HepG2 (cell line): ENCODE data around the gene TSNAXIP1. TPM values are rescaled to one million over a fixed set of nuclear protein-coding genes. Genes with fewer than 3 reads are reported as not detected.

Experiments used
- AGO2 ChIP-seq: fragments of 200-400 bp; formaldehyde crosslinking; optimal IDR thresholded peaks from 2 replicates; pipeline ENCODE3; 2017; ENCODE audit warnings: mild to moderate bottlenecking, low read depth, low read length, moderate library complexity
- CAMTA2 ChIP-seq: sonication (generic); formaldehyde crosslinking; IDR thresholded peaks from 2 replicates; pipeline ENCODE4 v1.4.0; 2020; ENCODE audit warnings: mild to moderate bottlenecking, missing genetic modification reagents, borderline replicate concordance
- HDAC1 ChIP-seq: sonication (generic); formaldehyde crosslinking; IDR thresholded peaks from 2 replicates; pipeline ENCODE4 v1.5.1; 2020; ENCODE audit warnings: mild to moderate bottlenecking, missing genetic modification reagents
- HNF4A ChIP-seq: sonication (generic); formaldehyde crosslinking; IDR thresholded peaks from 2 replicates; pipeline ENCODE4 v1.4.0; 2020; ENCODE audit warnings: missing genetic modification reagents
- KDM2A ChIP-seq: sonication (generic); formaldehyde crosslinking; IDR thresholded peaks from 2 replicates; pipeline ENCODE4 v1.4.0; 2020; ENCODE audit warnings: low read depth, missing genetic modification reagents, borderline replicate concordance
- KLF13 ChIP-seq: sonication (generic); formaldehyde crosslinking; IDR thresholded peaks from 2 replicates; pipeline ENCODE4 v1.4.0; 2020; ENCODE audit warnings: mild to moderate bottlenecking, missing genetic modification reagents
- MEIS1 ChIP-seq: sonication (generic); formaldehyde crosslinking; IDR thresholded peaks from 2 replicates; pipeline ENCODE4 v1.9.0; 2021; ENCODE audit warnings: mild to moderate bottlenecking, missing genetic modification reagents, moderate library complexity, borderline replicate concordance
- MIXL1 ChIP-seq: IDR thresholded peaks from 2 replicates; pipeline ENCODE4 v1.6.1; 2016
- NAIF1 ChIP-seq: sonication (generic); formaldehyde crosslinking; IDR thresholded peaks from 2 replicates; pipeline ENCODE4 v1.5.0; 2020; ENCODE audit warnings: mild to moderate bottlenecking, missing genetic modification reagents, borderline replicate concordance
- NR2F6 ChIP-seq, 2 experiments: IDR thresholded peaks; 2 replicates each; pipeline ENCODE4 v1.6.1; 2016; ENCODE audit warnings: antibody characterized with exemption in 1 of 2, mild to moderate bottlenecking in 1 of 2
- REXO4 ChIP-seq: sonication (generic); formaldehyde crosslinking; IDR thresholded peaks from 2 replicates; pipeline ENCODE4 v1.8.0; 2022; ENCODE audit warnings: missing genetic modification reagents, mild to moderate bottlenecking, borderline replicate concordance
- ZFP36L1 ChIP-seq: sonication (generic); formaldehyde crosslinking; IDR thresholded peaks from 2 replicates; pipeline ENCODE4 v1.8.0; 2022; ENCODE audit warnings: mild to moderate bottlenecking, missing genetic modification reagents, moderate library complexity
- ZNF232 ChIP-seq: sonication (generic); formaldehyde crosslinking; IDR thresholded peaks from 2 replicates; pipeline ENCODE4 v1.4.0; 2020; ENCODE audit warnings: missing genetic modification reagents, borderline replicate concordance
- ZNF264 ChIP-seq: sonication (generic); formaldehyde crosslinking; IDR thresholded peaks from 2 replicates; pipeline ENCODE4 v1.4.0; 2020; ENCODE audit warnings: missing genetic modification reagents
- ZNF354B ChIP-seq: sonication (generic); formaldehyde crosslinking; IDR thresholded peaks from 2 replicates; pipeline ENCODE4 v1.8.0; 2022; ENCODE audit warnings: mild to moderate bottlenecking, missing genetic modification reagents
- ZNF496 ChIP-seq: sonication (generic); formaldehyde crosslinking; IDR thresholded peaks from 2 replicates; pipeline ENCODE4 v1.8.1; 2023; ENCODE audit warnings: mild to moderate bottlenecking, moderate library complexity, missing genetic modification reagents; ENCODE audit not compliant: insufficient replicate concordance
- ZNF644 ChIP-seq: IDR thresholded peaks from 2 replicates; pipeline ENCODE4 v1.6.1; 2016; ENCODE audit warnings: low read depth
- ZSCAN12 ChIP-seq: sonication (generic); formaldehyde crosslinking; IDR thresholded peaks from 2 replicates; pipeline ENCODE4 v1.9.0; 2021; ENCODE audit warnings: mild to moderate bottlenecking, missing genetic modification reagents
- polyA plus RNA-seq, 8 experiments: library from polyadenylated mRNA; depleted of rRNA in 3 of 8; stranded (reverse) in 7 of 8; unstranded in 1 of 8; fragments of >200 nt; fragmentation: Illumina TruSeq in 4 of 8; extraction: Trizol in 4 of 8; gene quantifications; 2 replicates each; pipeline versions ENCODE4 v1.2.1 to v1.2.3, GENCODE V29; 2011 to 2016; ENCODE audit warnings: low read depth in 4 of 8, missing spikeins in 1 of 8, mixed read lengths in 1 of 8; ENCODE audit not compliant: insufficient read depth in 1 of 8
- total RNA-seq, 5 experiments: library from RNA; depleted of rRNA; stranded (reverse); fragments of >200 nt; fragmentation: Illumina TruSeq; extraction: Trizol; gene quantifications; 2 replicates each; pipeline ENCODE4 v1.2.3, GENCODE V29; 2016; ENCODE audit warnings: low read depth in 1 of 5
- TF ChIP-seq, protein P1 (sequence below): IDR thresholded peaks from 2 replicates; pipeline ENCODE4 v1.6.1; 2016; ENCODE audit warnings: mild to moderate bottlenecking
- TF ChIP-seq, protein P2 (sequence below): sonication (generic); formaldehyde crosslinking; IDR thresholded peaks from 2 replicates; pipeline ENCODE4 v1.8.1; 2023; ENCODE audit warnings: missing genetic modification reagents, mild to moderate bottlenecking, borderline replicate concordance
- TF ChIP-seq, protein P3 (sequence below): IDR thresholded peaks from 2 replicates; pipeline ENCODE4 v1.6.1; 2012; ENCODE audit warnings: low read depth, low read length, improper control_type of control experiment
- TF ChIP-seq, protein P4 (sequence below): sonication (generic); formaldehyde crosslinking; IDR thresholded peaks from 2 replicates; pipeline ENCODE4 v1.8.0; 2022; ENCODE audit warnings: mild to moderate bottlenecking, missing genetic modification reagents
- TF ChIP-seq, protein P5 (sequence below): sonication (generic); formaldehyde crosslinking; IDR thresholded peaks from 2 replicates; pipeline ENCODE4 v1.5.0; 2020; ENCODE audit warnings: missing genetic modification reagents

Gene TSNAXIP1
- total and polyA plus RNA-seq, 2 of the 13 experiments (the other 11 are each of a cell fraction or from before 2014, with no cell fraction given), result 0.37 to 0.86 TPM

DNA sequence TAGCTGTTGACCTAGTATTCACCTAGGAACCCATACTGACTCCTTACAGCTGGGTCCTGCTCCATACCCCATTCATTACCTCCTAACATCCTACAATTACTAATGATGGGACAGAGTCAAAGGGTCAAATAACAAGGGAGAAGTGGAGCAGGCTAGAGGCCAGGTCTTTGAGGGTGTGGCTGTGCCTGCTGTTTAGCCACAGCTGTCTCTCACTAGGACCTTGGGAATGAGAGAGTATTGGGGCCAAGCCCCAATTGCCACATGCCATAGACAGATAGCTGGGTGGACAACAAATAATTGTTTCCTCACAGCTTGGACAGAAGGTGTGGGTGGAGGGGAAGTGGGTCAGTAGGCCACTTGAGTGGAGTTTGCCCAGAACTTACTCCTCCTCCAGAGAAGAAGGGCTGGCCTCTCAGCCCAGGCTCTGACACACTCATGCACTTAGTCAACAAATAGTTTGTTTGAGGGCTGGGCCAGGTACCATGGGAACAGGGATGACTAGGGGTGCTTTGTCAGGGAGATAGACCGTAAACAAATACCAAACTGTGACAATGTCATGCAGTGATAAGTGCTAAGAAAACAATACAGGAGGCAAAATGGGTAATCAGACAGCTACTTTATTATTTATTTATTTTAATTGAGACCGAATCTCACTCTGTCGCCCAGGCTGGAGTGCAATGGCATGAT, 51.0 kb downstream of the TSNAXIP1 start (continued):
- TF ChIP-seq, protein P1, sequence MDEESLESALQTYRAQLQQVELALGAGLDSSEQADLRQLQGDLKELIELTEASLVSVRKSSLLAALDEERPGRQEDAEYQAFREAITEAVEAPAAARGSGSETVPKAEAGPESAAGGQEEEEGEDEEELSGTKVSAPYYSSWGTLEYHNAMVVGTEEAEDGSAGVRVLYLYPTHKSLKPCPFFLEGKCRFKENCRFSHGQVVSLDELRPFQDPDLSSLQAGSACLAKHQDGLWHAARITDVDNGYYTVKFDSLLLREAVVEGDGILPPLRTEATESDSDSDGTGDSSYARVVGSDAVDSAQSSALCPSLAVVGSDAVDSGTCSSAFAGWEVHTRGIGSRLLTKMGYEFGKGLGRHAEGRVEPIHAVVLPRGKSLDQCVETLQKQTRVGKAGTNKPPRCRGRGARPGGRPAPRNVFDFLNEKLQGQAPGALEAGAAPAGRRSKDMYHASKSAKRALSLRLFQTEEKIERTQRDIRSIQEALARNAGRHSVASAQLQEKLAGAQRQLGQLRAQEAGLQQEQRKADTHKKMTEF (CRISPR knock-in tag), result peak; percentile 71
- no peak for TF ChIP-seq ZNF496 (CRISPR knock-in tag)
- TF ChIP-seq ZFP36L1 (CRISPR knock-in tag), result no peak
- TF ChIP-seq REXO4 (CRISPR knock-in tag), result no peak
- TF ChIP-seq, protein P2, sequence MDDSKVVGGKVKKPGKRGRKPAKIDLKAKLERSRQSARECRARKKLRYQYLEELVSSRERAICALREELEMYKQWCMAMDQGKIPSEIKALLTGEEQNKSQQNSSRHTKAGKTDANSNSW, result no peak
- TF ChIP-seq, protein P3, sequence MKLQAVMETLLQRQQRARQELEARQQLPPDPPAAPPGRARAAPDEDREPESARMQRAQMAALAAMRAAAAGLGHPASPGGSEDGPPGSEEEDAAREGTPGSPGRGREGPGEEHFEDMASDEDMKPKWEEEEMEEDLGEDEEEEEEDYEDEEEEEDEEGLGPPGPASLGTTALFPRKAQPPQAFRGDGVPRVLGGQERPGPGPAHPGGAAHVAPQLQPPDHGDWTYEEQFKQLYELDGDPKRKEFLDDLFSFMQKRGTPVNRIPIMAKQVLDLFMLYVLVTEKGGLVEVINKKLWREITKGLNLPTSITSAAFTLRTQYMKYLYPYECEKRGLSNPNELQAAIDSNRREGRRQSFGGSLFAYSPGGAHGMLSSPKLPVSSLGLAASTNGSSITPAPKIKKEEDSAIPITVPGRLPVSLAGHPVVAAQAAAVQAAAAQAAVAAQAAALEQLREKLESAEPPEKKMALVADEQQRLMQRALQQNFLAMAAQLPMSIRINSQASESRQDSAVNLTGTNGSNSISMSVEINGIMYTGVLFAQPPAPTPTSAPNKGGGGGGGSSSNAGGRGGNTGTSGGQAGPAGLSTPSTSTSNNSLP, result peak; percentile 73
- no peak for TF ChIP-seq CAMTA2 (CRISPR knock-in tag)
- 0 out of 2 replicates have a peak, but pooled peaks have one; percentile 2 for TF ChIP-seq MEIS1
- peak; percentile 18; the same call in 1 of the 2 replicates for TF ChIP-seq NR2F6 (IDR thresholded peaks at IDR 0.05)
- no peak; the same call in 1 of the 2 replicates for TF ChIP-seq NR2F6 (CRISPR knock-in tag; IDR thresholded peaks at IDR 0.05)
- no peak for TF ChIP-seq NAIF1 (CRISPR knock-in tag)
- TF ChIP-seq, protein P4, sequence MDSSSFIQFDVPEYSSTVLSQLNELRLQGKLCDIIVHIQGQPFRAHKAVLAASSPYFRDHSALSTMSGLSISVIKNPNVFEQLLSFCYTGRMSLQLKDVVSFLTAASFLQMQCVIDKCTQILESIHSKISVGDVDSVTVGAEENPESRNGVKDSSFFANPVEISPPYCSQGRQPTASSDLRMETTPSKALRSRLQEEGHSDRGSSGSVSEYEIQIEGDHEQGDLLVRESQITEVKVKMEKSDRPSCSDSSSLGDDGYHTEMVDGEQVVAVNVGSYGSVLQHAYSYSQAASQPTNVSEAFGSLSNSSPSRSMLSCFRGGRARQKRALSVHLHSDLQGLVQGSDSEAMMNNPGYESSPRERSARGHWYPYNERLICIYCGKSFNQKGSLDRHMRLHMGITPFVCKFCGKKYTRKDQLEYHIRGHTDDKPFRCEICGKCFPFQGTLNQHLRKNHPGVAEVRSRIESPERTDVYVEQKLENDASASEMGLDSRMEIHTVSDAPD (CRISPR knock-in tag), result no peak
- no peak for TF ChIP-seq ZSCAN12
- TF ChIP-seq AGO2, result no peak
- no peak for TF ChIP-seq KLF13
- TF ChIP-seq KDM2A, result peak; percentile 52
- TF ChIP-seq MIXL1 (CRISPR knock-in tag), result peak; percentile 40; the same call in 1 of the 2 replicates
- TF ChIP-seq HDAC1 (CRISPR knock-in tag), result peak; percentile 70
- TF ChIP-seq, protein P5, sequence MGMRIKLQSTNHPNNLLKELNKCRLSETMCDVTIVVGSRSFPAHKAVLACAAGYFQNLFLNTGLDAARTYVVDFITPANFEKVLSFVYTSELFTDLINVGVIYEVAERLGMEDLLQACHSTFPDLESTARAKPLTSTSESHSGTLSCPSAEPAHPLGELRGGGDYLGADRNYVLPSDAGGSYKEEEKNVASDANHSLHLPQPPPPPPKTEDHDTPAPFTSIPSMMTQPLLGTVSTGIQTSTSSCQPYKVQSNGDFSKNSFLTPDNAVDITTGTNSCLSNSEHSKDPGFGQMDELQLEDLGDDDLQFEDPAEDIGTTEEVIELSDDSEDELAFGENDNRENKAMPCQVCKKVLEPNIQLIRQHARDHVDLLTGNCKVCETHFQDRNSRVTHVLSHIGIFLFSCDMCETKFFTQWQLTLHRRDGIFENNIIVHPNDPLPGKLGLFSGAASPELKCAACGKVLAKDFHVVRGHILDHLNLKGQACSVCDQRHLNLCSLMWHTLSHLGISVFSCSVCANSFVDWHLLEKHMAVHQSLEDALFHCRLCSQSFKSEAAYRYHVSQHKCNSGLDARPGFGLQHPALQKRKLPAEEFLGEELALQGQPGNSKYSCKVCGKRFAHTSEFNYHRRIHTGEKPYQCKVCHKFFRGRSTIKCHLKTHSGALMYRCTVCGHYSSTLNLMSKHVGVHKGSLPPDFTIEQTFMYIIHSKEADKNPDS, result no peak
- 0 out of 2 replicates have a peak, but pooled peaks have one; percentile 26 for TF ChIP-seq ZNF644 (CRISPR knock-in tag)
- TF ChIP-seq ZNF232 (CRISPR knock-in tag), result no peak
- TF ChIP-seq ZNF354B (CRISPR knock-in tag), result no peak
- TF ChIP-seq HNF4A, result peak; percentile 44; the same call in 1 of the 2 replicates
- TF ChIP-seq ZNF264 (CRISPR knock-in tag), result peak; percentile 55; the same call in 1 of the 2 replicates
